ENCODE data around the gene EMC10. TPM values are rescaled to one million over a fixed set of nuclear protein-coding genes. Genes with fewer than 3 reads are reported as not detected.

The EMC10 gene
- total and polyA plus RNA-seq, 4 donors: 17.1 to 132 (median 40.5) TPM

GRCh38 chr19:50515168-50515561 lies 38.9 kb downstream of the EMC10 start (continued):
- TF ChIP-seq, protein P1, sequence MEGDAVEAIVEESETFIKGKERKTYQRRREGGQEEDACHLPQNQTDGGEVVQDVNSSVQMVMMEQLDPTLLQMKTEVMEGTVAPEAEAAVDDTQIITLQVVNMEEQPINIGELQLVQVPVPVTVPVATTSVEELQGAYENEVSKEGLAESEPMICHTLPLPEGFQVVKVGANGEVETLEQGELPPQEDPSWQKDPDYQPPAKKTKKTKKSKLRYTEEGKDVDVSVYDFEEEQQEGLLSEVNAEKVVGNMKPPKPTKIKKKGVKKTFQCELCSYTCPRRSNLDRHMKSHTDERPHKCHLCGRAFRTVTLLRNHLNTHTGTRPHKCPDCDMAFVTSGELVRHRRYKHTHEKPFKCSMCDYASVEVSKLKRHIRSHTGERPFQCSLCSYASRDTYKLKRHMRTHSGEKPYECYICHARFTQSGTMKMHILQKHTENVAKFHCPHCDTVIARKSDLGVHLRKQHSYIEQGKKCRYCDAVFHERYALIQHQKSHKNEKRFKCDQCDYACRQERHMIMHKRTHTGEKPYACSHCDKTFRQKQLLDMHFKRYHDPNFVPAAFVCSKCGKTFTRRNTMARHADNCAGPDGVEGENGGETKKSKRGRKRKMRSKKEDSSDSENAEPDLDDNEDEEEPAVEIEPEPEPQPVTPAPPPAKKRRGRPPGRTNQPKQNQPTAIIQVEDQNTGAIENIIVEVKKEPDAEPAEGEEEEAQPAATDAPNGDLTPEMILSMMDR (IDR thresholded peaks at IDR 0.05; ENCODE audit: low read depth, low read length, missing input control): no peak

DNA sequence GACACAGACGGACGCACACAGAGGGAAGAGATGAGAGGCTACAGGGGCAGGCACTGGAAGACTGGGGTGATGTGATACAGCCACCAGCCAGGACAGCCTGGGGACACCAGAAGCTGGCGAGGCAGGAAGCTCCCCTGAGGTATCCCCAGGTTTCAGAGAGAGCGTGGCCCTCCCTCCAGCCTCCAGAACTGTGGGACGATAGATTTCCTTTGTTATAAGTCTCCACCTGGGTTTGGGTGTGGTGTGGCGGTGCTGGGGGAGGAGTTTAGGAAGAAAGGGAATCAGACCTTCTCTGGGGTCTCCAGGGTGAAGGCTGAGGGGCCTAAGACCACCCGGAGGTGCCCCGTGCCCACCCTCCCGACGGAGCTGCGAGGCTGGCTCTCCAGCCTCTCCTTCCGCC lies 40.1 kb downstream of the EMC10 start:
- H3K27me3 ChIP-seq (ENCODE audit: control insufficient read depth in 4 of 4, insufficient read depth in 4 of 4, low read length in 3 of 4): no peaks in the 10 kb centered on the region
- no peak overlapping the region for H3K27ac ChIP-seq (ENCODE audit: low read depth in 1 of 2, low read length in 2 of 2)
- WGBS: 58% methylated on average over 12 of the region's 12 CpGs
- H3K9me3 ChIP-seq (ENCODE audit: control insufficient read depth in 4 of 4, low read length in 3 of 4): no peaks in the 10 kb centered on the region
- H3K4me3 ChIP-seq (ENCODE audit: low read depth in 1 of 3, low read length in 3 of 3): no peak overlapping the region
- no peaks in the 10 kb centered on the region for H3K36me3 ChIP-seq (ENCODE audit: control insufficient read depth in 4 of 4, insufficient read depth in 3 of 4, low read depth in 1 of 4, low read length in 3 of 4)
- H3K4me1 ChIP-seq (ENCODE audit: control insufficient read depth in 4 of 4, insufficient read depth in 4 of 4, low read length in 3 of 4): peaks cover 8 to 18% (median 14%) of the 10 kb centered on the region in 4 donors
- TF ChIP-seq HNF4G (IDR thresholded peaks at IDR 0.05): no peak
- no peak for TF ChIP-seq JUND (IDR thresholded peaks at IDR 0.05)
- no peak for TF ChIP-seq ZBTB33 (IDR thresholded peaks at IDR 0.05)
- TF ChIP-seq GABPA (IDR thresholded peaks at IDR 0.05 in 1 of 2, conservative IDR thresholded peaks at IDR 0.05 in 1 of 2): no peak
- TF ChIP-seq ATF3 (IDR thresholded peaks at IDR 0.05): no peak
- no peak for TF ChIP-seq FOXA2 (IDR thresholded peaks at IDR 0.05)
- TF ChIP-seq EGR1 (IDR thresholded peaks at IDR 0.05; ENCODE audit: low read depth in 2 of 2): no peak
- TF ChIP-seq TAF1 (conservative IDR thresholded peaks at IDR 0.05): no peak
- TF ChIP-seq, protein P1 (IDR thresholded peaks at IDR 0.05; ENCODE audit: low read depth, low read length, missing input control): no peak
- no peak for TF ChIP-seq RXRA (IDR thresholded peaks at IDR 0.05)
- no peak for TF ChIP-seq HNF4A (conservative IDR thresholded peaks at IDR 0.05)
- TF ChIP-seq FOXA1 (IDR thresholded peaks at IDR 0.05): no peak
- TF ChIP-seq, protein P2, sequence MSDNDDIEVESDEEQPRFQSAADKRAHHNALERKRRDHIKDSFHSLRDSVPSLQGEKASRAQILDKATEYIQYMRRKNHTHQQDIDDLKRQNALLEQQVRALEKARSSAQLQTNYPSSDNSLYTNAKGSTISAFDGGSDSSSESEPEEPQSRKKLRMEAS (IDR thresholded peaks at IDR 0.05): no peak
- TF ChIP-seq RAD21 (IDR thresholded peaks at IDR 0.05): no peak
- TF ChIP-seq YY1 (IDR thresholded peaks at IDR 0.05): no peak
- no peak for TF ChIP-seq REST (IDR thresholded peaks at IDR 0.05)
- no peak for DNase-seq (ENCODE audit: low spot score)
- no peak overlapping the region for H3K9ac ChIP-seq (ENCODE audit: low read depth in 1 of 2, low read length in 2 of 2)
